ENCODE measurements around the gene B3GALT6.
"Not testable (repeated sequence)": the region's sequence is repeated elsewhere in the genome, so short reads cannot be mapped to it uniquely, and the experiment has no call there.

B3GALT6 gene

GRCh38 chr1:1195726-1196125, 36.3 kb upstream of the B3GALT6 start:
- not testable (repeated sequence) for H3K4me1 ChIP-seq (ENCODE audit: control insufficient read depth in 2 of 2, insufficient read depth in 2 of 2, low read length in 2 of 2); H3K9me3 ChIP-seq (ENCODE audit: control insufficient read depth in 2 of 2, low read length in 2 of 2); H3K36me3 ChIP-seq (ENCODE audit: control insufficient read depth in 2 of 2, insufficient read depth in 2 of 2, low read length in 2 of 2); H3K4me3 ChIP-seq (ENCODE audit: low read length in 2 of 2); H3K27ac ChIP-seq (ENCODE audit: low read depth in 2 of 2, low read length in 2 of 2); H3K9ac ChIP-seq (ENCODE audit: low read depth in 1 of 2, low read length in 2 of 2); H3K27me3 ChIP-seq (ENCODE audit: control insufficient read depth in 2 of 2, insufficient read depth in 2 of 2, low read length in 2 of 2)

- H3K36me3 ChIP-seq (ENCODE audit: control insufficient read depth in 2 of 2, insufficient read depth in 2 of 2, low read length in 2 of 2): no peaks in the 10 kb centered on the region
- peaks cover 0 to 5% of the 10 kb centered on the region in 2 donors for H3K27me3 ChIP-seq (ENCODE audit: control insufficient read depth in 2 of 2, insufficient read depth in 2 of 2, low read length in 2 of 2)
- H3K9ac ChIP-seq (ENCODE audit: low read depth in 1 of 2, low read length in 2 of 2): no peak overlapping the region
- no peaks in the 10 kb centered on the region for H3K9me3 ChIP-seq (ENCODE audit: control insufficient read depth in 2 of 2, low read length in 2 of 2)
- H3K4me1 ChIP-seq (ENCODE audit: control insufficient read depth in 2 of 2, insufficient read depth in 2 of 2, low read length in 2 of 2): no peaks in the 10 kb centered on the region
- no peak overlapping the region for H3K27ac ChIP-seq (ENCODE audit: low read depth in 2 of 2, low read length in 2 of 2)
- no peak overlapping the region for H3K4me3 ChIP-seq (ENCODE audit: low read length in 2 of 2)
Measured at GRCh38 chr1:1196431-1197187, 35.4 kb upstream of the B3GALT6 start.

- H3K36me3 ChIP-seq (ENCODE audit: control insufficient read depth in 2 of 2, insufficient read depth in 2 of 2, low read length in 2 of 2): no peaks in the 10 kb centered on the region
- no peaks in the 10 kb centered on the region for H3K9me3 ChIP-seq (ENCODE audit: control insufficient read depth in 2 of 2, low read length in 2 of 2)
- H3K27me3 ChIP-seq (ENCODE audit: control insufficient read depth in 2 of 2, insufficient read depth in 2 of 2, low read length in 2 of 2): peaks cover 0 to 5% of the 10 kb centered on the region in 2 donors
- no peak overlapping the region for H3K4me3 ChIP-seq (ENCODE audit: low read length in 2 of 2)
- H3K4me1 ChIP-seq (ENCODE audit: control insufficient read depth in 2 of 2, insufficient read depth in 2 of 2, low read length in 2 of 2): no peaks in the 10 kb centered on the region
- H3K9ac ChIP-seq (ENCODE audit: low read depth in 1 of 2, low read length in 2 of 2): no peak overlapping the region
- no peak overlapping the region for H3K27ac ChIP-seq (ENCODE audit: low read depth in 2 of 2, low read length in 2 of 2)
Measured at GRCh38 chr1:1197188-1197500, 34.9 kb upstream of the B3GALT6 start.

- H3K27me3 ChIP-seq (ENCODE audit: control insufficient read depth in 2 of 2, insufficient read depth in 2 of 2, low read length in 2 of 2): peaks cover 0 to 5% of the 10 kb centered on the region in 2 donors
- H3K9ac ChIP-seq (ENCODE audit: low read depth in 1 of 2, low read length in 2 of 2): no peak overlapping the region
- no peaks in the 10 kb centered on the region for H3K36me3 ChIP-seq (ENCODE audit: control insufficient read depth in 2 of 2, insufficient read depth in 2 of 2, low read length in 2 of 2)
- no peaks in the 10 kb centered on the region for H3K4me1 ChIP-seq (ENCODE audit: control insufficient read depth in 2 of 2, insufficient read depth in 2 of 2, low read length in 2 of 2)
- no peak overlapping the region for H3K27ac ChIP-seq (ENCODE audit: low read depth in 2 of 2, low read length in 2 of 2)
- no peak overlapping the region for H3K4me3 ChIP-seq (ENCODE audit: low read length in 2 of 2)
- H3K9me3 ChIP-seq (ENCODE audit: control insufficient read depth in 2 of 2, low read length in 2 of 2): no peaks in the 10 kb centered on the region
Measured at GRCh38 chr1:1197551-1198422, 34.2 kb upstream of the B3GALT6 start.

GRCh38 chr1:1198423-1199140, 33.5 kb upstream of the B3GALT6 start:
- Histone ChIP-seq H3K4me3 (ENCODE audit: low read length in 2 of 2) (no peak overlapping the region), H3K27ac (ENCODE audit: low read depth in 2 of 2, low read length in 2 of 2) (no peak overlapping the region), H3K36me3 (ENCODE audit: control insufficient read depth in 2 of 2, insufficient read depth in 2 of 2, low read length in 2 of 2) (no peaks in the 10 kb centered on the region), H3K4me1 (ENCODE audit: control insufficient read depth in 2 of 2, insufficient read depth in 2 of 2, low read length in 2 of 2) (no peaks in the 10 kb centered on the region), H3K27me3 (ENCODE audit: control insufficient read depth in 2 of 2, insufficient read depth in 2 of 2, low read length in 2 of 2) (peaks cover 0 to 5% of the 10 kb centered on the region in 2 donors), H3K9ac (ENCODE audit: low read depth in 1 of 2, low read length in 2 of 2) (no peak overlapping the region), H3K9me3 (ENCODE audit: control insufficient read depth in 2 of 2, low read length in 2 of 2) (no peaks in the 10 kb centered on the region)

GRCh38 chr1:1199141-1199960, 32.7 kb upstream of the B3GALT6 start:
- no peak overlapping the region for H3K9ac ChIP-seq (ENCODE audit: low read depth in 1 of 2, low read length in 2 of 2)
- H3K4me1 ChIP-seq (ENCODE audit: control insufficient read depth in 2 of 2, insufficient read depth in 2 of 2, low read length in 2 of 2): no peaks in the 10 kb centered on the region
- no peaks in the 10 kb centered on the region for H3K36me3 ChIP-seq (ENCODE audit: control insufficient read depth in 2 of 2, insufficient read depth in 2 of 2, low read length in 2 of 2)
- H3K27ac ChIP-seq (ENCODE audit: low read depth in 2 of 2, low read length in 2 of 2): no peak overlapping the region
- peaks cover 0 to 5% of the 10 kb centered on the region in 2 donors for H3K27me3 ChIP-seq (ENCODE audit: control insufficient read depth in 2 of 2, insufficient read depth in 2 of 2, low read length in 2 of 2)
- H3K9me3 ChIP-seq (ENCODE audit: control insufficient read depth in 2 of 2, low read length in 2 of 2): no peaks in the 10 kb centered on the region
- H3K4me3 ChIP-seq (ENCODE audit: low read length in 2 of 2): no peak overlapping the region

- no peaks in the 10 kb centered on the region for H3K36me3 ChIP-seq (ENCODE audit: control insufficient read depth in 2 of 2, insufficient read depth in 2 of 2, low read length in 2 of 2)
- H3K9ac ChIP-seq (ENCODE audit: low read depth in 1 of 2, low read length in 2 of 2): no peak overlapping the region
- no peak overlapping the region for H3K4me3 ChIP-seq (ENCODE audit: low read length in 2 of 2)
- H3K27ac ChIP-seq (ENCODE audit: low read depth in 2 of 2, low read length in 2 of 2): no peak overlapping the region
- peaks cover 3 to 10% of the 10 kb centered on the region in 2 donors for H3K27me3 ChIP-seq (ENCODE audit: control insufficient read depth in 2 of 2, insufficient read depth in 2 of 2, low read length in 2 of 2)
- no peaks in the 10 kb centered on the region for H3K9me3 ChIP-seq (ENCODE audit: control insufficient read depth in 2 of 2, low read length in 2 of 2)
- H3K4me1 ChIP-seq (ENCODE audit: control insufficient read depth in 2 of 2, insufficient read depth in 2 of 2, low read length in 2 of 2): no peaks in the 10 kb centered on the region
Measured at GRCh38 chr1:1199961-1200875, 31.8 kb upstream of the B3GALT6 start.

GRCh38 chr1:1200876-1201810, 30.9 kb upstream of the B3GALT6 start:
- Histone ChIP-seq H3K36me3 (ENCODE audit: control insufficient read depth in 2 of 2, insufficient read depth in 2 of 2, low read length in 2 of 2) (no peaks in the 10 kb centered on the region), H3K9me3 (ENCODE audit: control insufficient read depth in 2 of 2, low read length in 2 of 2) (no peaks in the 10 kb centered on the region), H3K4me1 (ENCODE audit: control insufficient read depth in 2 of 2, insufficient read depth in 2 of 2, low read length in 2 of 2) (peaks cover 3 to 5% of the 10 kb centered on the region in 2 donors), H3K4me3 (ENCODE audit: low read length in 2 of 2) (no peak overlapping the region), H3K27me3 (ENCODE audit: control insufficient read depth in 2 of 2, insufficient read depth in 2 of 2, low read length in 2 of 2) (peaks cover 6 to 19% of the 10 kb centered on the region in 2 donors), H3K9ac (ENCODE audit: low read depth in 1 of 2, low read length in 2 of 2) (no peak overlapping the region), H3K27ac (ENCODE audit: low read depth in 2 of 2, low read length in 2 of 2) (no peak overlapping the region)

Measured in mucosa of rectum (tissue), 2 donors.